ENCODE measurements around the gene CBY1.
A peak's percentile ranks its signal among the peaks of the same experiment; 100 is the strongest.

CBY1 gene

GRCh38 chr22:38705235-38706100 is 49.0 kb downstream of the CBY1 start, which contains the start of gene GTPBP1:
TSS of gene GTPBP1 (plus strand) at chr22:38705944. CDS start at chr22:38705956, 12 bp downstream.
- peak; percentile 100 for DNase-seq

- no peak for DNase-seq
Observed at GRCh38 chr22:38706101-38706900, 49.9 kb downstream of the CBY1 start.

- DNase-seq, result no peak
Observed at GRCh38 chr22:38706901-38707195, 50.4 kb downstream of the CBY1 start.

- DNase-seq, result no peak
Observed at GRCh38 chr22:38707346-38707745, 50.9 kb downstream of the CBY1 start.

- no peak for DNase-seq
Observed at GRCh38 chr22:38707984-38708383, 51.5 kb downstream of the CBY1 start.

GRCh38 chr22:38709306-38709705 is 52.9 kb downstream of the CBY1 start:
- no peak for DNase-seq

GRCh38 chr22:38710351-38710750 is 53.9 kb downstream of the CBY1 start:
- DNase-seq, result no peak

GRCh38 chr22:38710866-38711265 is 54.4 kb downstream of the CBY1 start:
- no peak for DNase-seq

- no peak for DNase-seq
Observed at GRCh38 chr22:38712486-38713207, 56.2 kb downstream of the CBY1 start.

- no peak for DNase-seq
Observed at GRCh38 chr22:38713921-38714320, 57.5 kb downstream of the CBY1 start.

- no peak for DNase-seq
Observed at GRCh38 chr22:38715176-38715764, 58.8 kb downstream of the CBY1 start.

- DNase-seq, result no peak
Observed at GRCh38 chr22:38715852-38716251, 59.4 kb downstream of the CBY1 start.

GRCh38 chr22:38716271-38716670 is 59.8 kb downstream of the CBY1 start:
- no peak for DNase-seq

- no peak for DNase-seq
Observed at GRCh38 chr22:38716826-38717225, 60.4 kb downstream of the CBY1 start.

GRCh38 chr22:38717244-38717643 is 60.8 kb downstream of the CBY1 start:
- DNase-seq, result no peak

GRCh38 chr22:38718414-38718813 is 62.0 kb downstream of the CBY1 start:
- no peak for DNase-seq

- DNase-seq, result no peak
Observed at GRCh38 chr22:38719196-38719595, 62.8 kb downstream of the CBY1 start.

- DNase-seq, result no peak
Observed at GRCh38 chr22:38720350-38720749, 63.9 kb downstream of the CBY1 start.

- no peak for DNase-seq
Observed at GRCh38 chr22:38721551-38721950, 65.1 kb downstream of the CBY1 start.
